GM21526 (cell line): ENCODE results near the gene KRT83.
"Not testable (repeated sequence)": the region's sequence is repeated elsewhere in the genome, so short reads cannot be mapped to it uniquely, and the experiment has no call there.

Experiments used
- ATAC-seq: cut with Tn5 transposase; IDR thresholded peaks from one replicate; pipeline ENCODE4 v1.9.1; 2021; ENCODE audit warnings: moderate library complexity; ENCODE audit not compliant: unreplicated experiment, low FRiP score

Gene KRT83

GRCh38 chr12:52290483-52291134 is 30.6 kb downstream of the KRT83 start:
- ATAC-seq: not testable (repeated sequence)

DNA sequence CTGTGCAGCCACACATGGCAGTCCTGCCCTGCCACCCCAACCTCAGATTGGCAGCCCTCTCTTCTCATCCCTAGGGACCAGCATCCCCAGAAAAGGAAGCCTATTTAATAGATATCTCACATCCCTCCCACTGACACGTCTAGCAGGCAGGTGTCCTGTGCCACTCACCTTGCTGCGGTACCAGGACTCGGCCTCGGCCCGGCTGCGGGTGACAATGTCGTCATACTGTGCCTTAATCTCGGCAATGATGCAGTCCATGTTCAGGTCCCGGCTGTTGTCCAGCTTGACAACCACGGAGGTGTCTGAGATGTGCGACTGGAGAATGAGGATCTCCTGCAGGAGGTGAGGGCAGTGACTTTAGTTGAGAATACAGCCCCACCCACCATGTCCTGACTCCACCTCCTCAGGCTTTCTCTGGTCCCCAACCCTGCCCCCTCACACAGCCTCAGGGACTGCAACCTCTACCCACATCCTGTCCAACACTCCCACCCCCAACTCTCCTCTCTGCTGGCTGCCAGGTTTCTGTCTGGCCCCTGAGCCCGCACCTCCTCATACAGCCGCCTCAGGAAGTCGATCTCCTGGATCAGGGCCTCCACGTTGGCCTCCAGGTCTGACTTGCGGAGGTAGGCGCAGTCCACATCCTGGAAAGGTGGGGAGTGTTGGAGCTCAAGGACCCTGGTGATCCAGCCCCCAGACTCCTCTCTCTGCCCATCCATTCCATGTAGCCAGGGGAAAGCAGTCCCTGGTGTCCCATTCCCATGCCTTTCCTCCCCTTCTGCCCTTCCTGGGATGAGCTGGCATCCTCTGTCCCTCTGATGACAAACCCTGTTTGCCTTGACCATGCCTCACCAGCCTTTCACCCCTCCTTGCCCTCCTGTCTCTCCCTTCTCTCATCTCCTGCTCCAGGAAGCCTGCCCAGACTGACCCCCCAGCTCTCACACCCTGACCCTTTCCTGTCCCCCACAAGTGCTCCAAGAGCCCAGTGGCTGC is 33.1 kb downstream of the KRT83 start:
- not testable (repeated sequence) for ATAC-seq

GRCh38 chr12:52286857-52287785 is 34.1 kb downstream of the KRT83 start:
- ATAC-seq: not testable (repeated sequence)

DNA sequence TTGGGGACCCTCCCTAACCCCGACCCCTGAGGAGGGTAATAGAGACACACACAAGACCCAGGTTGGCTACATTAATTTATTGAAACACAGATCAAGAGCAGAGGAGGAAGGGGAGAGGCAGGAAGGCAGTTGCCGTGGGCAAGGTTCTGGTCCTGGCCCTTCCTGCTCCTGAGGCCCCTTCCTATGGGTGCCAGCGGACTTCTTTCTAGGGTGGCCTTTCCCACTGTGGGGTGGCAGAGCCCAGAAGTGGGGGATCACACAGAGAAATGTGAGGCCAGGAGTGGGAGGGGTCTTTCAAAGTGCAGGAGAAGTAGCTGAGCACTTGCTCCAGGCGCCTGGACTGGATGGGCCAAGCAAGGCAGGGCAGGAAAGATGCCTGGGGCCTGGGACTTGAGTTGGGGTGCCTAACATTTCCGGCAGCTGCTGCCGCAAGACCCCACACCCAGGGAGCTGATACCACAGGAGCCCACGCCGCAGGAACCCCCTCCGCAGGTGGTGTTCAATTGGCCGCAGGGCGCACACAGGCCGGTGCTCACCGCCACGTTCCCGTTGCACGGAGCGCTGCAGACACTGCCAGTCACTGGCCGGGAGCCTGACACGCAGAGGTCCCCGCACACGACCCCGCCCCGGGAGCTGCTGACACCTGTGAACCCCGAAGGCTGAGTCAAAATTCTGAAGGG is 35.2 kb downstream of the KRT83 start:
- no peak for ATAC-seq

- no peak for ATAC-seq
These were observed 35.9 kb downstream of the KRT83 start for GRCh38 chr12:52285172-52285745.

GRCh38 chr12:52284562-52285171 is 36.5 kb downstream of the KRT83 start:
- no peak for ATAC-seq

GRCh38 chr12:52280796-52281560 is 40.2 kb downstream of the KRT83 start:
- ATAC-seq: no peak

DNA sequence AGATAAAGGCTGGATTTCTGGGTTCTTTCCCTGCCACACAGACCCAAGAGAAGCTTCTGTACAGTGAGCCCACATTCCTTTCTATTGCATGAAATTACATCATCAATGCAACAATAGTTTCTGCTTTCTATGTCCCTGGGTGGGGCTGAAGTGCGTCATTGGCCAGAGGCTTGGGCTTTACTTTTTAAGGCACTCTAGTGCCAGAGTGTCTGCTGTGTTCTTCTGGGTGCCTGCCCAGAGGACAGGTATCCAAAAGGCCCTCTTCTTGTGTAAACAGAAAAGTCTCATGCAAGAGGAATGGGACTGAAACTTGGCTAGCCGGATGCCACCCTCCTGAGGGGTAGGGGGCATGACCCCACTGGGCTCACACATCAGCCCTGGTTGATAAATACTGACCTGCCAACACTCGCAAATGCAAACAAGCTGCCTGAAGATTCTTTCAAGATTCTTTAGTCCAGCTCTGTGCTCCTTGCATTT is 40.8 kb downstream of the KRT83 start:
- no peak for ATAC-seq

GRCh38 chr12:52279422-52280318 is 41.5 kb downstream of the KRT83 start:
- no peak for ATAC-seq

- no peak for ATAC-seq
These were observed 42.4 kb downstream of the KRT83 start for GRCh38 chr12:52278575-52279421.

DNA sequence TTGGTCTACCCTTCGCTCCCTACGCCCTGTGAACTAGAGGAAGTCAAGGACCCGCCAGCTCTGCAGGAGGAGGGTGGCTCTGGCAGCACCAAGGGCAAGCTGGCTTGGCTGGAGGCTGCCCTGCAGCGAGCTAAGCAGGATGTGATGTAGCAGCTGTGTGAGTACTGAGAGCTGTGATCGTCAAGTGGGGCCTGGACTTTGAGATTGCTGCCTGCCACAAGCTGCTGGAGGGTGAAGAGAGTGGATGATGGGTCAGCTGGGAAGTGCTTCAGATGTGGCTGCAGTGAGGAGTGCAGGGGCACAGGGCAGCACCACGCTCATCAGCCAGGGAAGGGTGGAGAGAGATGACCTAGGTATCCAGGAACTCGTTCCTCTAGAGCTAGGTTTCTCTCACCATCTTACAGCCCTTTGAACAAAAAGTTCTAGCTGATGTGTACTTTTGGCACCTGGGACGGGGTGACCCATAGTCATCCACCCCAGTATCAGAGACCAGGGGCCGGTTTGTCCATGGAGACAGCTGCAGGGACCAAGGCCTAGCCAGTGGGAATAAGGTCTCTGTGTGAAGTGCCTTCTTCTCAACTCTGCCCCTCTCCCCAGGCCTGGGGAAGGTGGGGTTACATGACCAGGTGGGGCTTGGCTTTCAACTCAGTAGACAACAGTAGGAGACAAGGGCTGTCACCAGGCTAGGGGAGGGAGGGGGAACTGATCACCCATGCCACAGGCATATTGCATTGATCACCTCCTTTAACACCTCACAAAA is 43.5 kb downstream of the KRT83 start:
- ATAC-seq: no peak

GRCh38 chr12:52275686-52276085 is 45.5 kb downstream of the KRT83 start:
- no peak for ATAC-seq

DNA sequence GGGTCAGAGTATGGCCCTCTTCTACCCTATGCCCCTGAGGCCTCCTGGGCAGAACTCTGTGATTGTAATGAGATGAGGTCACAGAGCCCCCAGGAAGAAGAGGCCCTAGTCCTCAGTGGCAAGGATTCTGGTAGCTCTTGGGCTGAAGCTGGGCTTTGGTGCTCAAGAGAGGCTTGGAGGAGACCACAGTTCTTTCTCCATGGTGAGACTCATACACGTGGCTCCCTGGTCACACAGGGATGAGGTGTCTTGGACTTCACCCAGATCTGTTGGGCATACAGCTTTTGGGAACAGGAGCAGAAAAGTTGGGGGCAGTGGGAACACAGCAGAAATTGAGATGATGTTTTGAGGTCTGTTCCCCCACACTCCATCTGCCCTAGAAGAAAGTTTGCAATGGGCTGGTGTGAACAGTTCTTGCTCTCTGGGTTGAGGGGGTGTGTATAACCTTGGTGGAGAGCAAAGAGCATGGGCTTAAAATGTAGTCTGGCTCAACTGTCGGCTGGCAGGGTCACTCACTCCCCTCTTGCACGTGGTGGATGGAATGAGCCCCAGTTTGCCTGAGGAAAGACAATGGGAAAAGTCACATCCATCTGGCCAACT is 46.6 kb downstream of the KRT83 start, which contains the start of gene KRT86:
Gene KRT86, plus strand, starts transcription at position 125 of the 600 bp plus-strand sequence. CDS start 27,272 bp downstream, outside the sequence.
- no peak for ATAC-seq

DNA sequence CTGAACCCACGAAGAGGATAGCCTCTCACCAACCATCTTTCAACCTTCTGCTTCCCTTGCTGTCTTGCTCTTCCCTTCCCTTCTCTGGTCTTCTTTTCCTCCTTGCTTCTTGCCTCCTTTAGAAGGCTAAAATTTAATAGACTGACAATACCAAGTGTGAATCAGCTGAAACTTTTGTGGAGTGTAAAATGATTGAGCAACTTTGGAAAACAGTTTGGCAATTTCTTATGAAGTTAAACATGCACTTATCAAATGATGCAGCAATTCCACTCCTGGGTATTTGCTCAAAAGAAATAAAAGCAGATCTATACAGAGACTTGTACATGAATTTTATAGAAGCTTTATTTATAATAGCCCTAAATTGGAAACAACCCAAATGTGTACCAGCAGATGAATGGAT is 50.0 kb downstream of the KRT83 start:
- ATAC-seq: no peak

GRCh38 chr12:52270541-52271070 is 50.6 kb downstream of the KRT83 start:
- ATAC-seq: no peak
